Measurements from ENCODE around the gene BRI3. TPM values are rescaled to one million over a fixed set of nuclear protein-coding genes. Genes with fewer than 3 reads are reported as not detected.

BRI3 gene
- total RNA-seq, 1 donor from 2014 or later, result 22.2 TPM

GRCh38 chr7:98334081-98334480 lies 52.6 kb downstream of the BRI3 start:
- H4K20me1 ChIP-seq (ENCODE audit: low read depth), result no peaks in the 10 kb centered on the region
- no peak for TF ChIP-seq EZH2 (IDR thresholded peaks at IDR 0.05)
- no peak for TF ChIP-seq CTCF (IDR thresholded peaks at IDR 0.05)
- no peak for TF ChIP-seq EZH2phosphoT487 (IDR thresholded peaks at IDR 0.05)
- no peaks in the 10 kb centered on the region for H3K79me2 ChIP-seq (ENCODE audit: low read depth)
- no peak overlapping the region for H3K27ac Mint-ChIP-seq
- H2AFZ ChIP-seq (replicated peaks), result no peak overlapping the region
- no peak overlapping the region for H3K4me3 ChIP-seq
- no peak for DNase-seq (ENCODE audit: low spot score)
- H3K4me3 Mint-ChIP-seq, result no peak overlapping the region
- peaks cover 2% of the 10 kb centered on the region for H3K27me3 Mint-ChIP-seq (ENCODE audit: insufficient read depth, low read depth)
- no peaks in the 10 kb centered on the region for H3K4me1 ChIP-seq
- no peaks in the 10 kb centered on the region for H3F3A ChIP-seq (ENCODE audit: low read depth)
- H3K9me3 ChIP-seq (ENCODE audit: low read depth), result no peaks in the 10 kb centered on the region
- no peak overlapping the region for H3K27ac ChIP-seq
- no peak overlapping the region for H3K9ac ChIP-seq
- H3K4me1 Mint-ChIP-seq, result peaks cover 4% of the 10 kb centered on the region
- H3K36me3 Mint-ChIP-seq, result peaks cover 14% of the 10 kb centered on the region
- no peaks in the 10 kb centered on the region for H3K27me3 ChIP-seq
- no peaks in the 10 kb centered on the region for H3K36me3 ChIP-seq
- H3K9me3 Mint-ChIP-seq, result peaks cover 11% of the 10 kb centered on the region
- no peak overlapping the region for H3K4me2 ChIP-seq

GRCh38 chr7:98335411-98335977 lies 54.0 kb downstream of the BRI3 start:
- Mint-ChIP-seq H3K4me1 (no peaks in the 10 kb centered on the region), H3K27me3 (ENCODE audit: insufficient read depth, low read depth) (peaks cover 3% of the 10 kb centered on the region)

GRCh38 chr7:98338441-98338840 lies 57.0 kb downstream of the BRI3 start:
- H3K27me3 Mint-ChIP-seq (ENCODE audit: insufficient read depth, low read depth), result peaks cover 3% of the 10 kb centered on the region
- H3F3A ChIP-seq (ENCODE audit: low read depth), result no peaks in the 10 kb centered on the region
- no peak overlapping the region for H3K27ac ChIP-seq
- H3K9me3 Mint-ChIP-seq, result peaks cover 6% of the 10 kb centered on the region
- H4K20me1 ChIP-seq (ENCODE audit: low read depth), result no peaks in the 10 kb centered on the region
- H2AFZ ChIP-seq (replicated peaks), result no peak overlapping the region
- no peak for TF ChIP-seq CTCF (IDR thresholded peaks at IDR 0.05)
- no peak for TF ChIP-seq EZH2phosphoT487 (IDR thresholded peaks at IDR 0.05)
- no peak for TF ChIP-seq EZH2 (IDR thresholded peaks at IDR 0.05)
- no peak overlapping the region for H3K4me3 Mint-ChIP-seq
- H3K4me1 ChIP-seq, result no peaks in the 10 kb centered on the region
- no peak overlapping the region for H3K4me2 ChIP-seq
- no peak overlapping the region for H3K4me3 ChIP-seq
- no peaks in the 10 kb centered on the region for H3K36me3 Mint-ChIP-seq
- no peaks in the 10 kb centered on the region for H3K9me3 ChIP-seq (ENCODE audit: low read depth)
- H3K9ac ChIP-seq, result no peak overlapping the region
- no peaks in the 10 kb centered on the region for H3K4me1 Mint-ChIP-seq
- no peaks in the 10 kb centered on the region for H3K79me2 ChIP-seq (ENCODE audit: low read depth)
- no peaks in the 10 kb centered on the region for H3K36me3 ChIP-seq
- no peaks in the 10 kb centered on the region for H3K27me3 ChIP-seq
- H3K27ac Mint-ChIP-seq, result no peak overlapping the region
- no peak for DNase-seq (ENCODE audit: low spot score)

More at GRCh38 chr7:98335411-98335977, 54.0 kb downstream of the BRI3 start:
- H3K27ac ChIP-seq, result no peak overlapping the region
- H3K9me3 Mint-ChIP-seq, result peaks cover 14% of the 10 kb centered on the region
- no peaks in the 10 kb centered on the region for H4K20me1 ChIP-seq (ENCODE audit: low read depth)
- no peak overlapping the region for H3K4me3 Mint-ChIP-seq
- DNase-seq (ENCODE audit: low spot score), result no peak
- no peak overlapping the region for H3K27ac Mint-ChIP-seq
- H2AFZ ChIP-seq (replicated peaks), result no peak overlapping the region
- no peaks in the 10 kb centered on the region for H3K36me3 ChIP-seq
- H3K4me3 ChIP-seq, result no peak overlapping the region
- no peaks in the 10 kb centered on the region for H3F3A ChIP-seq (ENCODE audit: low read depth)
- H3K9ac ChIP-seq, result no peak overlapping the region
- no peaks in the 10 kb centered on the region for H3K79me2 ChIP-seq (ENCODE audit: low read depth)
- no peaks in the 10 kb centered on the region for H3K9me3 ChIP-seq (ENCODE audit: low read depth)
- H3K36me3 Mint-ChIP-seq, result peaks cover 8% of the 10 kb centered on the region
- no peaks in the 10 kb centered on the region for H3K4me1 ChIP-seq
- TF ChIP-seq EZH2phosphoT487 (IDR thresholded peaks at IDR 0.05), result no peak
- no peak for TF ChIP-seq CTCF (IDR thresholded peaks at IDR 0.05)
- TF ChIP-seq EZH2 (IDR thresholded peaks at IDR 0.05), result no peak
- no peaks in the 10 kb centered on the region for H3K27me3 ChIP-seq
- no peak overlapping the region for H3K4me2 ChIP-seq
